Upper lobe of left lung (tissue), 6 donors: ENCODE results near the gene HMGCS1. TPM values are rescaled to one million over a fixed set of nuclear protein-coding genes. Genes with fewer than 3 reads are reported as not detected.

ENCODE experiments used
- ATAC-seq, 2 donors: fragments of 200-7000 bp; cut with Tn5 transposase; one replicate each; pipeline ENCODE4 v1.9.1; 2022; ENCODE audit warnings: mild to moderate bottlenecking in 2 of 2, moderate library complexity in 2 of 2; ENCODE audit not compliant: low FRiP score in 2 of 2
- DNase-seq, 2 donors: peaks; one replicate each; pipeline ENCODE4 v3.0.0-alpha.2; 2019 to 2020
- H3K27ac ChIP-seq, 4 donors: fragments of 200-600 bp; sonication (generic); one replicate each; pipeline ENCODE4 v1.5.1; 2016 to 2019
- H3K27me3 ChIP-seq, 4 donors: fragments of 200-600 bp; sonication (generic); one replicate each; pipeline ENCODE4 v1.5.1; 2017 to 2019
- H3K36me3 ChIP-seq, 4 donors: fragments of 200-600 bp; sonication (generic); one replicate each; pipeline ENCODE4 v1.5.1; 2016 to 2019
- H3K4me1 ChIP-seq, 4 donors: fragments of 200-600 bp; sonication (generic); one replicate each; pipeline ENCODE4 v1.5.1; 2018 to 2019
- H3K4me3 ChIP-seq, 4 donors: fragments of 200-600 bp; sonication (generic); one replicate each; pipeline ENCODE4 v1.5.1; 2017 to 2019; ENCODE audit warnings: mild to moderate bottlenecking in 2 of 4, moderate library complexity in 1 of 4
- H3K9me3 ChIP-seq, 4 donors: fragments of 200-600 bp; sonication (generic); one replicate each; pipeline ENCODE4 v1.5.1; 2018 to 2019
- CTCF ChIP-seq, 6 experiments: fragments of 450-650 bp in 4 of 6; fragments of 200-600 bp in 2 of 6; sonication (generic) in 2 of 6; IDR thresholded peaks; one replicate each; pipeline ENCODE4 v1.5.1; 2016 to 2019; ENCODE audit warnings: antibody characterized with exemption in 6 of 6
- EP300 ChIP-seq, 4 donors: sonication (generic); formaldehyde crosslinking; IDR thresholded peaks; one replicate each; pipeline ENCODE4 v1.5.1; 2017; ENCODE audit warnings: antibody characterized with exemption in 4 of 4, control low read depth in 2 of 4
- POLR2A ChIP-seq, 4 donors: fragments of 450-650 bp; IDR thresholded peaks; one replicate each; pipeline ENCODE4 v1.5.1; 2016 to 2017; ENCODE audit warnings: antibody characterized with exemption in 4 of 4, mild to moderate bottlenecking in 2 of 4
- POLR2AphosphoS5 ChIP-seq, 2 donors: sonication (generic); formaldehyde crosslinking; IDR thresholded peaks; one replicate each; pipeline ENCODE4 v1.5.1; 2017; ENCODE audit warnings: antibody characterized with exemption in 2 of 2
- WGBS, 2 donors: methylation state at CpG; one replicate each; pipeline ENCODE4 v1.1.5; 2017 to 2018; 5-methylcytosine and 5-hydroxymethylcytosine counted together
- total RNA-seq, 6 donors: library from RNA; depleted of rRNA in 4 of 6; stranded (reverse); fragments of >200 nt in 4 of 6; gene quantifications; one replicate each; pipeline versions ENCODE4 v1.1.0 to v1.2.1, GENCODE V29; 2016 to 2021
- donor health status: DM: no; HTN: no; CAD: no; lungs with moderate emphysema.
- donor health status: DM: no; HTN: yes; CAD: no; lungs with severe emphysema.

HMGCS1 gene
- total RNA-seq, 6 donors from 2014 or later: 47.1 to 174 (median 107) TPM

- Histone ChIP-seq H3K9me3 (peaks cover 0 to 11% (median 0%) of the 10 kb centered on the region in 4 donors), H3K27me3 (no peaks in the 10 kb centered on the region), H3K4me1 (no peaks in the 10 kb centered on the region), H3K27ac (no peak overlapping the region), H3K36me3 (no peaks in the 10 kb centered on the region), H3K4me3 (no peak overlapping the region)
- ATAC-seq: no peak
- no peak for DNase-seq
- TF ChIP-seq CTCF (IDR thresholded peaks at IDR 0.05): no peak
- no peak for TF ChIP-seq EP300 (IDR thresholded peaks at IDR 0.05)
- TF ChIP-seq POLR2A (IDR thresholded peaks at IDR 0.05): no peak
- no peak for TF ChIP-seq POLR2AphosphoS5 (IDR thresholded peaks at IDR 0.05)
- 46 to 69% methylated on average over 2 of the region's 2 CpGs for WGBS, 2 donors
Observed at GRCh38 chr5:43357067-43357466, 43.9 kb upstream of the HMGCS1 start.

- H3K4me1 ChIP-seq: no peaks in the 10 kb centered on the region
- H3K9me3 ChIP-seq: peaks cover 0 to 6% (median 0%) of the 10 kb centered on the region in 4 donors
- TF ChIP-seq POLR2A (IDR thresholded peaks at IDR 0.05): no peak
- no peak for TF ChIP-seq CTCF (IDR thresholded peaks at IDR 0.05)
- no peak for TF ChIP-seq EP300 (IDR thresholded peaks at IDR 0.05)
- TF ChIP-seq POLR2AphosphoS5 (IDR thresholded peaks at IDR 0.05): no peak
- H3K27me3 ChIP-seq: no peaks in the 10 kb centered on the region
- H3K4me3 ChIP-seq: no peak overlapping the region
- no peak for ATAC-seq
- no peak for DNase-seq
- WGBS, 2 donors: 87 to 95% methylated on average over 3 of the region's 3 CpGs
- H3K27ac ChIP-seq: no peak overlapping the region
- H3K36me3 ChIP-seq: no peaks in the 10 kb centered on the region
Observed at GRCh38 chr5:43354774-43355173, 41.6 kb upstream of the HMGCS1 start.

- TF ChIP-seq POLR2AphosphoS5 (IDR thresholded peaks at IDR 0.05): no peak
- no peak for TF ChIP-seq CTCF (IDR thresholded peaks at IDR 0.05)
- TF ChIP-seq POLR2A (IDR thresholded peaks at IDR 0.05): no peak
- no peak for TF ChIP-seq EP300 (IDR thresholded peaks at IDR 0.05)
- H3K27me3 ChIP-seq: no peaks in the 10 kb centered on the region
- H3K36me3 ChIP-seq: no peaks in the 10 kb centered on the region
- H3K27ac ChIP-seq: no peak overlapping the region
- no peak overlapping the region for H3K4me3 ChIP-seq
- no peaks in the 10 kb centered on the region for H3K9me3 ChIP-seq
- WGBS, 2 donors: 83 to 92% methylated on average over 1 of the region's 1 CpG
- no peak for ATAC-seq
- no peaks in the 10 kb centered on the region for H3K4me1 ChIP-seq
- no peak for DNase-seq
Observed at GRCh38 chr5:43353668-43354067, 40.5 kb upstream of the HMGCS1 start.

- no peak overlapping the region for H3K4me3 ChIP-seq
- ATAC-seq: no peak
- H3K4me1 ChIP-seq: no peaks in the 10 kb centered on the region
- H3K36me3 ChIP-seq: no peaks in the 10 kb centered on the region
- no peak overlapping the region for H3K27ac ChIP-seq
- 75% methylated on average over 2 of the region's 2 CpGs for WGBS, 2 donors
- no peaks in the 10 kb centered on the region for H3K27me3 ChIP-seq
- TF ChIP-seq EP300 (IDR thresholded peaks at IDR 0.05) (no peak), POLR2AphosphoS5 (IDR thresholded peaks at IDR 0.05) (no peak), CTCF (IDR thresholded peaks at IDR 0.05) (no peak), POLR2A (IDR thresholded peaks at IDR 0.05) (no peak)
- no peaks in the 10 kb centered on the region for H3K9me3 ChIP-seq
- no peak for DNase-seq
Observed at GRCh38 chr5:43352915-43353314, 39.7 kb upstream of the HMGCS1 start.

- 76 to 82% methylated on average over 3 of the region's 3 CpGs for WGBS, 2 donors
- Histone ChIP-seq H3K4me1 (no peaks in the 10 kb centered on the region), H3K36me3 (no peaks in the 10 kb centered on the region), H3K27ac (no peak overlapping the region), H3K9me3 (no peaks in the 10 kb centered on the region), H3K27me3 (no peaks in the 10 kb centered on the region), H3K4me3 (no peak overlapping the region)
- ATAC-seq: no peak
- no peak for TF ChIP-seq EP300 (IDR thresholded peaks at IDR 0.05)
- DNase-seq: no peak
Observed at GRCh38 chr5:43352131-43352530, 38.9 kb upstream of the HMGCS1 start.
